GM06990 (cell line): ENCODE data around the gene ZNF580.

Experiments
- DNase-seq: peaks from one replicate; pipeline ENCODE4 v3.0.0-alpha.2; 2011; ENCODE audit not compliant: insufficient read length; ENCODE audit errors: extremely low read depth
- H3K27me3 ChIP-seq: replicated peaks from 2 replicates; pipeline ENCODE4 v1.6.0; 2011; ENCODE audit warnings: low read length; ENCODE audit not compliant: control insufficient read depth, insufficient read depth
- H3K36me3 ChIP-seq: 2 replicates; pipeline ENCODE4 v1.5.1; 2011; ENCODE audit warnings: low read length; ENCODE audit not compliant: control insufficient read depth, insufficient read depth
- H3K4me3 ChIP-seq: replicated peaks from 2 replicates; pipeline ENCODE4 v1.5.1; 2011; ENCODE audit warnings: low read depth, mild to moderate bottlenecking, control low read depth, low read length
- CTCF ChIP-seq: IDR thresholded peaks from 2 replicates; pipeline ENCODE4 v1.5.1; 2011; ENCODE audit warnings: low read length, control low read depth, mild to moderate bottlenecking, inconsistent platforms; ENCODE audit not compliant: insufficient read depth, poor library complexity, severe bottlenecking

Gene ZNF580

GRCh38 chr19:55691561-55692481, 51.0 kb downstream of the ZNF580 start:
- Histone ChIP-seq H3K4me3 (no peak overlapping the region), H3K36me3 (peaks cover 58% of the 10 kb centered on the region), H3K27me3 (no peaks in the 10 kb centered on the region)
- no peak for TF ChIP-seq CTCF
- no peak for DNase-seq

- no peaks in the 10 kb centered on the region for H3K27me3 ChIP-seq
- TF ChIP-seq CTCF, result no peak
- no peak for DNase-seq
- H3K36me3 ChIP-seq, result peaks cover 56% of the 10 kb centered on the region
- no peak overlapping the region for H3K4me3 ChIP-seq
Observed at GRCh38 chr19:55692681-55693081, 51.9 kb downstream of the ZNF580 start.
